CD4-positive, alpha-beta T cell treated with Interleukin-17A for 4 hours (primary cell): ENCODE results near the gene LDAF1.
"Not testable (repeated sequence)": the region's sequence is repeated elsewhere in the genome, so short reads cannot be mapped to it uniquely, and the experiment has no call there.

Experiments used
- DNase-seq: peaks from one replicate; pipeline ENCODE4 v3.0.0-alpha.2; 2020; ENCODE audit warnings: mixed read lengths

LDAF1 gene

GRCh38 chr16:21163576-21163975 lies 5.1 kb downstream of the LDAF1 start:
- no peak for DNase-seq

- no peak for DNase-seq
Measured at GRCh38 chr16:21164521-21165168, 6.2 kb downstream of the LDAF1 start.

GRCh38 chr16:21166561-21166961 lies 8.1 kb downstream of the LDAF1 start:
- no peak for DNase-seq

- no peak for DNase-seq
Measured at GRCh38 chr16:21167360-21167759, 8.9 kb downstream of the LDAF1 start.

- no peak for DNase-seq
Measured at GRCh38 chr16:21167929-21168602, 9.6 kb downstream of the LDAF1 start.

GRCh38 chr16:21169249-21169981 lies 10.9 kb downstream of the LDAF1 start:
- no peak for DNase-seq

- DNase-seq, result not testable (repeated sequence)
Measured at GRCh38 chr16:21170116-21170515, 11.6 kb downstream of the LDAF1 start.

- no peak for DNase-seq
Measured at GRCh38 chr16:21172650-21173049, 14.2 kb downstream of the LDAF1 start.

GRCh38 chr16:21175397-21175796 lies 16.9 kb downstream of the LDAF1 start:
- DNase-seq, result no peak

GRCh38 chr16:21179126-21179982 lies 20.9 kb downstream of the LDAF1 start:
- DNase-seq, result no peak

- DNase-seq, result no peak
Measured at GRCh38 chr16:21179983-21180365, 21.5 kb downstream of the LDAF1 start.

GRCh38 chr16:21183995-21184394 lies 25.5 kb downstream of the LDAF1 start:
- DNase-seq, result no peak

- no peak for DNase-seq
Measured at GRCh38 chr16:21184834-21185233, 26.4 kb downstream of the LDAF1 start.

GRCh38 chr16:21185659-21186325 lies 27.3 kb downstream of the LDAF1 start:
- DNase-seq, result no peak

- DNase-seq, result no peak
Measured at GRCh38 chr16:21186326-21186691, 27.8 kb downstream of the LDAF1 start.

- DNase-seq, result no peak
Measured at GRCh38 chr16:21189311-21189710, 30.8 kb downstream of the LDAF1 start.

- DNase-seq, result no peak
Measured at GRCh38 chr16:21190013-21190412, 31.5 kb downstream of the LDAF1 start.

GRCh38 chr16:21190599-21190998 lies 32.1 kb downstream of the LDAF1 start:
- DNase-seq, result no peak

GRCh38 chr16:21192991-21193390 lies 34.5 kb downstream of the LDAF1 start:
- no peak for DNase-seq

GRCh38 chr16:21194771-21195301 lies 36.4 kb downstream of the LDAF1 start:
- DNase-seq, result no peak

- DNase-seq, result not testable (repeated sequence)
Measured at GRCh38 chr16:21195330-21195729, 36.9 kb downstream of the LDAF1 start.

- no peak for DNase-seq
Measured at GRCh38 chr16:21197112-21197511, 38.6 kb downstream of the LDAF1 start.
